T1000 (cell line): ENCODE measurements around the gene SORCS2.
"Not testable (repeated sequence)": the region's sequence is repeated elsewhere in the genome, so short reads cannot be mapped to it uniquely, and the experiment has no call there.

Source experiments
- DNase-seq: peaks from one replicate; lab custom pipeline; 2025; ENCODE audit warnings: mixed read lengths; lab: John Stamatoyannopoulos, UW

The SORCS2 gene

GRCh38 chr4:7199771-7200441, 7.6 kb downstream of the SORCS2 start:
- no peak for DNase-seq

GRCh38 chr4:7200801-7201200, 8.5 kb downstream of the SORCS2 start:
- no peak for DNase-seq

GRCh38 chr4:7201420-7202305, 9.3 kb downstream of the SORCS2 start:
- no peak for DNase-seq

GRCh38 chr4:7202411-7202810, 10.1 kb downstream of the SORCS2 start:
- no peak for DNase-seq

GRCh38 chr4:7204656-7205387, 12.5 kb downstream of the SORCS2 start:
- no peak for DNase-seq

GRCh38 chr4:7206385-7206784, 14.0 kb downstream of the SORCS2 start:
- no peak for DNase-seq

GRCh38 chr4:7206911-7207567, 14.7 kb downstream of the SORCS2 start:
- peak; percentile 42 for DNase-seq

- DNase-seq = no peak
Measured at GRCh38 chr4:7207628-7208231, 15.4 kb downstream of the SORCS2 start.

- no peak for DNase-seq
Measured at GRCh38 chr4:7208509-7209451, 16.4 kb downstream of the SORCS2 start.

- DNase-seq = no peak
Measured at GRCh38 chr4:7209699-7210098, 17.4 kb downstream of the SORCS2 start.

- DNase-seq = no peak
Measured at GRCh38 chr4:7210824-7211223, 18.5 kb downstream of the SORCS2 start.

GRCh38 chr4:7212101-7212674, 19.9 kb downstream of the SORCS2 start:
- DNase-seq = no peak

- no peak for DNase-seq
Measured at GRCh38 chr4:7212921-7213320, 20.6 kb downstream of the SORCS2 start.

- no peak for DNase-seq
Measured at GRCh38 chr4:7213807-7214206, 21.5 kb downstream of the SORCS2 start.

GRCh38 chr4:7214359-7214758, 22.0 kb downstream of the SORCS2 start:
- no peak for DNase-seq

- DNase-seq = not testable (repeated sequence)
Measured at GRCh38 chr4:7215187-7215586, 22.8 kb downstream of the SORCS2 start.

- no peak for DNase-seq
Measured at GRCh38 chr4:7217039-7217438, 24.7 kb downstream of the SORCS2 start.

GRCh38 chr4:7217474-7218321, 25.4 kb downstream of the SORCS2 start:
- DNase-seq = no peak

GRCh38 chr4:7218686-7219085, 26.3 kb downstream of the SORCS2 start:
- DNase-seq = no peak
